Measurements from ENCODE around the gene C6orf47.

GRCh38 chr6:31643818-31644454 lies 16.6 kb downstream of the C6orf47 start:
- TF ChIP-seq CTCF (conservative IDR thresholded peaks at IDR 0.05; ENCODE audit: low read length), result no peak
- no peak for TF ChIP-seq EZH2phosphoT487 (IDR thresholded peaks at IDR 0.05; ENCODE audit: borderline replicate concordance, low read depth, low read length)

Data from OCI-LY7 (cell line).